Neural cell (in vitro differentiated cells): Measurements from ENCODE around the gene SLIT3. TPM values are rescaled to one million over a fixed set of nuclear protein-coding genes. Genes with fewer than 3 reads are reported as not detected.

Experiments
- H2AFZ ChIP-seq: fragments of 200-600, 300-800 bp; sonication (generic), shearing (Covaris generic); 2 replicates; pipeline ENCODE4 v1.6.0; 2014; ENCODE audit warnings: low read depth, mild to moderate bottlenecking, antibody characterized with exemption, low read length, moderate library complexity
- H3F3A ChIP-seq: fragments of 200-600 bp; shearing (Covaris generic); 2 replicates; pipeline ENCODE4 v1.6.1; 2016; ENCODE audit warnings: mild to moderate bottlenecking, moderate library complexity, mixed read lengths, antibody characterized with exemption, low read length; ENCODE audit not compliant: insufficient read depth, poor library complexity, severe bottlenecking
- H3K27ac ChIP-seq: fragments of 200-600, 300-800 bp; sonication (generic), shearing (Covaris generic); 2 replicates; pipeline ENCODE4 v1.5.1; 2014; ENCODE audit warnings: mild to moderate bottlenecking, low read length, moderate library complexity
- H3K27me3 ChIP-seq: fragments of 300-800, 200-600 bp; sonication (generic), shearing (Covaris generic); 2 replicates; pipeline ENCODE4 v1.6.0; 2014; ENCODE audit warnings: mild to moderate bottlenecking, low read depth, low read length, moderate library complexity; ENCODE audit not compliant: insufficient read depth
- H3K36me3 ChIP-seq: fragments of 300-800, 200-600 bp; sonication (generic), shearing (Covaris generic); 2 replicates; pipeline ENCODE4 v1.5.1; 2014; ENCODE audit warnings: mild to moderate bottlenecking, antibody characterized with exemption, low read length, moderate library complexity; ENCODE audit not compliant: insufficient read depth
- H3K4me2 ChIP-seq: fragments of 300-800, 200-600 bp; sonication (generic), shearing (Covaris generic); 2 replicates; pipeline ENCODE4 v1.6.0; 2014; ENCODE audit warnings: mild to moderate bottlenecking, low read length
- H3K4me3 ChIP-seq: fragments of 300-800, 200-600 bp; sonication (generic), shearing (Covaris generic); 2 replicates; pipeline ENCODE4 v1.5.1; 2014; ENCODE audit warnings: mild to moderate bottlenecking, low read length, moderate library complexity
- H3K79me2 ChIP-seq: fragments of 200-600 bp; shearing (Covaris generic); replicated peaks from 2 replicates; pipeline ENCODE4 v1.6.0; 2014; ENCODE audit warnings: mild to moderate bottlenecking, low read length, moderate library complexity; ENCODE audit not compliant: insufficient read depth
- H3K9ac ChIP-seq: fragments of 300-800, 200-600 bp; sonication (generic), shearing (Covaris generic); 2 replicates; pipeline ENCODE4 v1.6.1; 2016; ENCODE audit warnings: mild to moderate bottlenecking, low read length, mixed read lengths
- H3K9me2 ChIP-seq: fragments of 200-600 bp; shearing (Covaris generic); 2 replicates; pipeline ENCODE4 v1.6.1; 2016; ENCODE audit warnings: mild to moderate bottlenecking, low read length, mixed read lengths; ENCODE audit not compliant: insufficient read depth
- H3K9me3 ChIP-seq: fragments of 200-600, 300-800 bp; sonication (generic), shearing (Covaris generic); 2 replicates; pipeline ENCODE4 v1.6.1; 2016; ENCODE audit warnings: mild to moderate bottlenecking, mixed run types, low read length, moderate library complexity, mixed read lengths
- H4K20me1 ChIP-seq: fragments of 200-600 bp; shearing (Covaris generic); 2 replicates; pipeline ENCODE4 v1.6.1; 2016; ENCODE audit warnings: mild to moderate bottlenecking, mixed run types; ENCODE audit not compliant: insufficient read depth
- CTCF ChIP-seq: fragments of 450-650 bp; IDR thresholded peaks from 2 replicates; pipeline ENCODE4 v1.5.1; 2014; ENCODE audit warnings: antibody characterized with exemption, mild to moderate bottlenecking, moderate library complexity; ENCODE audit not compliant: poor library complexity, severe bottlenecking
- EP300 ChIP-seq: fragments of 450-650 bp; conservative IDR thresholded peaks from 2 replicates; pipeline ENCODE4 v1.6.1; 2014; ENCODE audit warnings: antibody characterized with exemption, mild to moderate bottlenecking, moderate library complexity; ENCODE audit not compliant: poor library complexity, severe bottlenecking
- EZH2 ChIP-seq: fragments of 200-600, 300-800 bp; shearing (Covaris generic), sonication (generic); IDR thresholded peaks from 2 replicates; pipeline ENCODE4 v1.6.1; 2014; ENCODE audit warnings: antibody characterized with exemption, low read length, borderline replicate concordance, mild to moderate bottlenecking; ENCODE audit not compliant: insufficient read depth, poor library complexity, severe bottlenecking
- MXI1 ChIP-seq: fragments of 450-650 bp; conservative IDR thresholded peaks from 2 replicates; pipeline ENCODE4 v1.6.1; 2014; ENCODE audit warnings: antibody characterized with exemption, mild to moderate bottlenecking; ENCODE audit not compliant: poor library complexity, severe bottlenecking
- POLR2AphosphoS5 ChIP-seq: IDR thresholded peaks from 2 replicates; pipeline ENCODE4 v1.6.1; 2012
- RAD21 ChIP-seq: fragments of 450-650 bp; conservative IDR thresholded peaks from 2 replicates; pipeline ENCODE4 v1.6.1; 2014; ENCODE audit warnings: antibody characterized with exemption, mild to moderate bottlenecking, moderate library complexity
- REST ChIP-seq: IDR thresholded peaks from 2 replicates; pipeline ENCODE4 v1.6.1; 2012; ENCODE audit warnings: borderline replicate concordance
- SMC3 ChIP-seq: fragments of 450-650 bp; conservative IDR thresholded peaks from 2 replicates; pipeline ENCODE4 v1.6.1; 2014; ENCODE audit warnings: antibody characterized with exemption, mild to moderate bottlenecking, moderate library complexity; ENCODE audit not compliant: poor library complexity
- TAF1 ChIP-seq: IDR thresholded peaks from 2 replicates; pipeline ENCODE4 v1.6.1; 2012; ENCODE audit warnings: low read depth
- polyA plus RNA-seq: library from polyadenylated mRNA; depleted of rRNA; stranded (reverse); fragments of >200 nt; gene quantifications from 2 replicates; pipeline ENCODE4 v1.2.3, GENCODE V29; 2014

SLIT3 gene
- polyA plus RNA-seq, 1 donor from 2014 or later = 1.2 TPM

GRCh38 chr5:169054506-169054905 is 246.4 kb downstream of the SLIT3 start:
- Histone ChIP-seq H3K27me3 (no peaks in the 10 kb centered on the region), H3K4me2 (no peak overlapping the region), H3K79me2 (no peaks in the 10 kb centered on the region), H3K9ac (no peak overlapping the region), H3K9me2 (no peaks in the 10 kb centered on the region), H3K4me3 (no peak overlapping the region), H3K27ac (no peak overlapping the region), H3K36me3 (no peaks in the 10 kb centered on the region), H2AFZ (no peak overlapping the region), H3F3A (peaks cover 4% of the 10 kb centered on the region), H3K9me3 (no peaks in the 10 kb centered on the region), H4K20me1 (no peaks in the 10 kb centered on the region)
- TF ChIP-seq REST (no peak), MXI1 (no peak), RAD21 (no peak), EP300 (no peak), TAF1 (no peak), SMC3 (no peak), CTCF (no peak), EZH2 (no peak), POLR2AphosphoS5 (no peak)

GRCh38 chr5:169052207-169052606 is 248.7 kb downstream of the SLIT3 start:
- Histone ChIP-seq H3K9me2 (no peaks in the 10 kb centered on the region), H3K36me3 (no peaks in the 10 kb centered on the region), H3K9ac (no peak overlapping the region), H4K20me1 (no peaks in the 10 kb centered on the region), H3K79me2 (no peaks in the 10 kb centered on the region), H3K27ac (no peak overlapping the region), H2AFZ (no peak overlapping the region), H3K4me2 (no peak overlapping the region), H3K27me3 (no peaks in the 10 kb centered on the region), H3K4me3 (no peak overlapping the region), H3K9me3 (no peaks in the 10 kb centered on the region), H3F3A (peaks cover 4% of the 10 kb centered on the region)
- TF ChIP-seq REST (no peak), SMC3 (no peak), EP300 (no peak), POLR2AphosphoS5 (no peak), MXI1 (no peak), RAD21 (no peak), CTCF (no peak), TAF1 (no peak), EZH2 (no peak)
